ENCODE results near the gene PIF1.

Gene PIF1

GRCh38 chr15:64864068-64864467, 38.6 kb upstream of the PIF1 start:
- Mint-ChIP-seq H3K9me3 (no peaks in the 10 kb centered on the region), H3K27me3 (ENCODE audit: low read depth, poor library complexity) (peaks cover 6% of the 10 kb centered on the region), H3K27ac (peak overlapping the region; percentile 45), H3K36me3 (ENCODE audit: low read depth) (peaks cover 15% of the 10 kb centered on the region), H3K4me3 (no peak overlapping the region), H3K4me1 (peaks cover 52% of the 10 kb centered on the region)
- no peak for TF ChIP-seq CTCF (IDR thresholded peaks at IDR 0.05)
- DNase-seq: no peak

GRCh38 chr15:64862408-64862807, 37.0 kb upstream of the PIF1 start:
- DNase-seq: no peak
- Mint-ChIP-seq H3K27ac (no peak overlapping the region), H3K9me3 (no peaks in the 10 kb centered on the region), H3K4me1 (peaks cover 66% of the 10 kb centered on the region), H3K4me3 (no peak overlapping the region), H3K27me3 (ENCODE audit: low read depth, poor library complexity) (peaks cover 9% of the 10 kb centered on the region), H3K36me3 (ENCODE audit: low read depth) (peaks cover 19% of the 10 kb centered on the region)
- TF ChIP-seq CTCF (IDR thresholded peaks at IDR 0.05): no peak

- no peak overlapping the region for H3K4me3 Mint-ChIP-seq
- no peak for DNase-seq
- H3K9me3 Mint-ChIP-seq: no peaks in the 10 kb centered on the region
- peaks cover 7% of the 10 kb centered on the region for H3K27me3 Mint-ChIP-seq (ENCODE audit: low read depth, poor library complexity)
- TF ChIP-seq CTCF (IDR thresholded peaks at IDR 0.05): no peak
- H3K27ac Mint-ChIP-seq: peak overlapping the region; percentile 90
- H3K36me3 Mint-ChIP-seq (ENCODE audit: low read depth): peaks cover 19% of the 10 kb centered on the region
- peaks cover 66% of the 10 kb centered on the region for H3K4me1 Mint-ChIP-seq
These were observed 36.5 kb upstream of the PIF1 start for GRCh38 chr15:64861960-64862359.

- Mint-ChIP-seq H3K9me3 (no peaks in the 10 kb centered on the region), H3K27ac (peak overlapping the region; percentile 90), H3K4me1 (peaks cover 66% of the 10 kb centered on the region), H3K36me3 (ENCODE audit: low read depth) (peaks cover 19% of the 10 kb centered on the region), H3K27me3 (ENCODE audit: low read depth, poor library complexity) (peaks cover 6% of the 10 kb centered on the region), H3K4me3 (no peak overlapping the region)
- no peak for TF ChIP-seq CTCF (IDR thresholded peaks at IDR 0.05)
- no peak for DNase-seq
These were observed 35.9 kb upstream of the PIF1 start for GRCh38 chr15:64861331-64861730.

GRCh38 chr15:64859226-64859625, 33.8 kb upstream of the PIF1 start:
- no peaks in the 10 kb centered on the region for H3K9me3 Mint-ChIP-seq
- peaks cover 77% of the 10 kb centered on the region for H3K4me1 Mint-ChIP-seq
- DNase-seq: no peak
- TF ChIP-seq CTCF (IDR thresholded peaks at IDR 0.05): no peak
- H3K4me3 Mint-ChIP-seq: no peak overlapping the region
- peaks cover 3% of the 10 kb centered on the region for H3K27me3 Mint-ChIP-seq (ENCODE audit: low read depth, poor library complexity)
- H3K27ac Mint-ChIP-seq: peak overlapping the region; percentile 63
- H3K36me3 Mint-ChIP-seq (ENCODE audit: low read depth): peaks cover 22% of the 10 kb centered on the region

GRCh38 chr15:64858021-64858575, 32.7 kb upstream of the PIF1 start:
- Mint-ChIP-seq H3K4me1 (peaks cover 78% of the 10 kb centered on the region), H3K4me3 (no peak overlapping the region)
- no peak for DNase-seq

More at GRCh38 chr15:64858021-64858575, 32.7 kb upstream of the PIF1 start:
- peak overlapping the region; percentile 96 for H3K27ac Mint-ChIP-seq
- H3K36me3 Mint-ChIP-seq (ENCODE audit: low read depth): peaks cover 25% of the 10 kb centered on the region
- no peaks in the 10 kb centered on the region for H3K9me3 Mint-ChIP-seq
- peaks cover 3% of the 10 kb centered on the region for H3K27me3 Mint-ChIP-seq (ENCODE audit: low read depth, poor library complexity)
- no peak for TF ChIP-seq CTCF (IDR thresholded peaks at IDR 0.05)

Measured in nephron progenitor cell (in vitro differentiated cells).